ENCODE measurements around the gene PRUNE2.

GRCh38 chr9:76576344-76576743 is 329.6 kb downstream of the PRUNE2 start:
- TF ChIP-seq CTCF (conservative IDR thresholded peaks at IDR 0.05; ENCODE audit: low read length) (no peak), EZH2phosphoT487 (IDR thresholded peaks at IDR 0.05; ENCODE audit: borderline replicate concordance, low read depth, low read length) (no peak)

All from OCI-LY7 (cell line).